ENCODE measurements around the gene SPRR4. TPM values are rescaled to one million over a fixed set of nuclear protein-coding genes. Genes with fewer than 3 reads are reported as not detected.
A peak's percentile ranks its signal among the peaks of the same experiment; 100 is the strongest.

Gene SPRR4
- total RNA-seq, 1 experiment from 2014 or later, result not detected

GRCh38 chr1:152964536-152964935 lies 5.9 kb upstream of the SPRR4 start:
- no peak for ATAC-seq

GRCh38 chr1:152965853-152966252 lies 4.6 kb upstream of the SPRR4 start:
- POLR2A ChIA-PET (ENCODE audit: unreplicated experiment), result no interaction called here
- ATAC-seq, result no peak
- no peaks in the 10 kb centered on the region for H4K20me1 ChIP-seq (ENCODE audit: low read length)
- H3K9me2 ChIP-seq (replicated peaks; ENCODE audit: low read length), result no peaks in the 10 kb centered on the region
- peaks cover 26% of the 10 kb centered on the region for H3K27me3 ChIP-seq (ENCODE audit: low read length)
- H2AFZ ChIP-seq (ENCODE audit: low read length), result no peak overlapping the region
- TF ChIP-seq EZH2phosphoT487 (IDR thresholded peaks at IDR 0.05; ENCODE audit: borderline replicate concordance, low read length) (no peak), EZH2 (IDR thresholded peaks at IDR 0.05; ENCODE audit: low read length, unreplicated experiment) (no peak), CTCF (conservative IDR thresholded peaks at IDR 0.05; ENCODE audit: low read depth, low read length) (no peak)
- no peak overlapping the region for H3K4me3 ChIP-seq (ENCODE audit: low read length)
- no peaks in the 10 kb centered on the region for H3K36me3 ChIP-seq (ENCODE audit: low read depth, low read length)
- no peak overlapping the region for H3K9ac ChIP-seq (ENCODE audit: low read length)
- CTCF ChIA-PET, result no interaction called here
- no peak overlapping the region for H3K4me2 ChIP-seq (ENCODE audit: low read length)
- H3K9me3 ChIP-seq (ENCODE audit: low read length), result no peaks in the 10 kb centered on the region
- no TSS peak for BruUV-seq (replicated peaks)
- no peaks in the 10 kb centered on the region for H3F3A ChIP-seq (ENCODE audit: low read length, unreplicated experiment)
- H3K27ac ChIP-seq (ENCODE audit: low read length), result no peak overlapping the region
- intact Hi-C loops (cut with micrococcal nuclease), result no loop called here
- no peaks in the 10 kb centered on the region for H3K79me2 ChIP-seq (ENCODE audit: low read length)
- peaks cover 9% of the 10 kb centered on the region; the same call in 1 of the 2 replicates for H3K4me1 ChIP-seq (ENCODE audit: insufficient read depth, low read length)
- DNase-seq, result no peak

More at GRCh38 chr1:152964536-152964935, 5.9 kb upstream of the SPRR4 start:
- Histone ChIP-seq H3K4me2 (ENCODE audit: low read length) (no peak overlapping the region), H3F3A (ENCODE audit: low read length, unreplicated experiment) (no peaks in the 10 kb centered on the region), H3K4me3 (ENCODE audit: low read length) (no peak overlapping the region), H3K79me2 (ENCODE audit: low read length) (no peaks in the 10 kb centered on the region), H3K4me1 (ENCODE audit: insufficient read depth, low read length) (peaks cover 9% of the 10 kb centered on the region; the same call in 1 of the 2 replicates), H3K27me3 (ENCODE audit: low read length) (peaks cover 23% of the 10 kb centered on the region), H3K9ac (ENCODE audit: low read length) (no peak overlapping the region), H3K27ac (ENCODE audit: low read length) (no peak overlapping the region), H3K36me3 (ENCODE audit: low read depth, low read length) (no peaks in the 10 kb centered on the region), H3K9me2 (replicated peaks; ENCODE audit: low read length) (no peaks in the 10 kb centered on the region), H4K20me1 (ENCODE audit: low read length) (no peaks in the 10 kb centered on the region), H3K9me3 (ENCODE audit: low read length) (no peaks in the 10 kb centered on the region), H2AFZ (ENCODE audit: low read length) (no peak overlapping the region)
- POLR2A ChIA-PET (ENCODE audit: unreplicated experiment), result no interaction called here
- intact Hi-C loops (cut with micrococcal nuclease), result no loop called here
- BruUV-seq (replicated peaks), result no TSS peak
- DNase-seq, result peak; percentile 27
- CTCF ChIA-PET, result no interaction called here
- TF ChIP-seq CTCF (conservative IDR thresholded peaks at IDR 0.05; ENCODE audit: low read depth, low read length) (no peak), EZH2 (IDR thresholded peaks at IDR 0.05; ENCODE audit: low read length, unreplicated experiment) (no peak), EZH2phosphoT487 (IDR thresholded peaks at IDR 0.05; ENCODE audit: borderline replicate concordance, low read length) (no peak)

- Histone ChIP-seq H3K4me2 (ENCODE audit: low read length) (no peak overlapping the region), H3K9me3 (ENCODE audit: low read length) (no peaks in the 10 kb centered on the region), H3K79me2 (ENCODE audit: low read length) (no peaks in the 10 kb centered on the region), H3K27ac (ENCODE audit: low read length) (no peak overlapping the region), H3F3A (ENCODE audit: low read length, unreplicated experiment) (no peaks in the 10 kb centered on the region), H3K9me2 (replicated peaks; ENCODE audit: low read length) (no peaks in the 10 kb centered on the region), H3K27me3 (ENCODE audit: low read length) (peaks cover 26% of the 10 kb centered on the region), H4K20me1 (ENCODE audit: low read length) (no peaks in the 10 kb centered on the region), H3K4me1 (ENCODE audit: insufficient read depth, low read length) (peaks cover 9% of the 10 kb centered on the region; the same call in 1 of the 2 replicates), H3K36me3 (ENCODE audit: low read depth, low read length) (no peaks in the 10 kb centered on the region), H3K9ac (ENCODE audit: low read length) (no peak overlapping the region), H2AFZ (ENCODE audit: low read length) (no peak overlapping the region), H3K4me3 (ENCODE audit: low read length) (no peak overlapping the region)
- no TSS peak for BruUV-seq (replicated peaks)
- intact Hi-C loops (cut with micrococcal nuclease), result no loop called here
- no peak for TF ChIP-seq EZH2 (IDR thresholded peaks at IDR 0.05; ENCODE audit: low read length, unreplicated experiment)
- TF ChIP-seq EZH2phosphoT487 (IDR thresholded peaks at IDR 0.05; ENCODE audit: borderline replicate concordance, low read length), result no peak
- no peak for TF ChIP-seq CTCF (conservative IDR thresholded peaks at IDR 0.05; ENCODE audit: low read depth, low read length)
- ChIA-PET CTCF (no interaction called here), POLR2A (ENCODE audit: unreplicated experiment) (no interaction called here)
- peak; percentile 73 for DNase-seq
- ATAC-seq, result peak; percentile 27; the same call in 1 of the 2 replicates
Measured at GRCh38 chr1:152967201-152967600, 3.2 kb upstream of the SPRR4 start.

All from PC-3 (cell line).